ENCODE measurements around the gene IFIT1.
"Not testable (repeated sequence)": the region's sequence is repeated elsewhere in the genome, so short reads cannot be mapped to it uniquely, and the experiment has no call there.

Gene IFIT1

GRCh38 chr10:89367529-89367928, 24.9 kb upstream of the IFIT1 start:
- DNase-seq = no peak

DNA sequence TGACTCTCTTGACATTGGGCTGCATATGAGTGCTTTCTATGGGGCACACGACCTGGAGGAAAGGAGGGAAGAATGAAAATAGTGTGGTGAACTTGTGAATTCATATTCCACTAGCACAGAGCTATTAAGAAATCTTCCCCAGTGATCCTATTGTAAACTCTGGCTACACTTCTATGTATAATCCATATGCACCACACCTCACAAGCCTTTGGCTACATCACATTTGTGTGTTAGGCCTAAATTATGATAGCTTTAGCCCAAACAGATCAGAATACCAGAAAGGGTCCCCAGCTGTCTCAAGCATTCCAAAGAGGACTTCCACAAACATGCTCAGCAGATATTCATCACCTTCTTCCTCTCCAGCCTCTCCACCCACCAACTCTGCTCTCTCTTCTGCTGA, 24.3 kb upstream of the IFIT1 start:
- no peak for DNase-seq

DNA sequence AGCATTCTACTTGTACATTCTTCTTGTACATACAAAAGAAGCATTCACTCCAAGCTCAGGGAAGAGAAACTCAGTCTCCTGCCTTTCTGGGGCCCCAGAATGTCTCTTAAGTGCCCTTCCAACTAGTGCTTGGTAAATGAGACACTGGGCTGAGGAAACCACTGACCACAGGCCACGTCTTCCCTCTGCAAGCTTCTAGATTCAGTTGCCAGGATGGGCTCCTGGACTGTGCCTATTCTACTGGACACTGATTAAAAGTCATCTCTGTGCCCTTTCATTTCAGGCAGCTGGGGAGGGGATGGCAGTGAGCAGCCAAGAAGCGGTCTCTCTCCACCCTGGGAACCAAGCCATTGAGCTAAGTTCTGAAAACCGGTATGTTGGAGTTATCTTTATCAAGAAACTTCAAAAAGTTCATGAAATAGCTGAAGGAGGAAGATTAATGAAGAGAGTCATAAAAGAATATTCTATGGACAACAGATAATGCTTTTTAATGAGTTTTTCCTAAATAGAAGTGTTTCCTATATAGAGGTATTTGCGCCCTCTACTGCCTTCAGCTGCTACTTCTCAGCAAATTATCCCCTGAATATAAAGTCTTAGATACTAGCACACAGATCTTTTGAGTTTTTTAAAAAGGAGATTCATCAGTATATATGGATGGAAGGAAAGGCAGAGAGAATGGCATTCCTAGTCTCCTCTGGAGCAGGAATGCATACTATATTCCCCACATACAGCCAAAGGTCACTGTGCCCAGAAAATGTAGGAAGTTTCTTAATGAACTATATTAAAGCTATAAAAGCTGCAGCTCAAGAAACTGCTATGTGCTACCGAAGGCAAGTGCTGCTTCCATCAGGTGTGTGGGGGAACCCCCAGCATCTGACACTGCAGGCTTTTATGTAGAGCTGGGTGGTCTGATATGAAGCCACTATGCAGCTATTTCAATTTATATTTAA, 23.0 kb upstream of the IFIT1 start:
- no peak for DNase-seq

DNA sequence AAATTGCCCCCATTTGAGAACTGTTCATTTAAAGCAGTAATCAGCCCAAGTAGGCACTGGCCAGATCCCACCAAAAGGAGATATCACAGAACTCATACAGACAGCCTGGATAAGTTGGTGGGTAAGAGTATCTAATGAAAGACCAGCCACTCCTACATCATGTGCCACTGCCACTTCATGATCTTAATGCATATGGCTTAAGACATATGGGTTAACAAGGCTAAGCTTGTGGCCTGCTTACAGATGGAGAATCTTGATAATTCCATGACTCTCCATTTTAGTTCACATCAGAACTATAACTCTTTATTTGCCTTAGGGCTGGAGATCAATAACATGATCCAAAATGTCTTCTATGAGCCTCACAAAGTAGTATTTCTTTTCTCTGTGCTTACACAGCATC, 21.3 kb upstream of the IFIT1 start:
- DNase-seq = no peak

- DNase-seq = no peak
Measured at GRCh38 chr10:89371987-89372386, 20.4 kb upstream of the IFIT1 start.

DNA sequence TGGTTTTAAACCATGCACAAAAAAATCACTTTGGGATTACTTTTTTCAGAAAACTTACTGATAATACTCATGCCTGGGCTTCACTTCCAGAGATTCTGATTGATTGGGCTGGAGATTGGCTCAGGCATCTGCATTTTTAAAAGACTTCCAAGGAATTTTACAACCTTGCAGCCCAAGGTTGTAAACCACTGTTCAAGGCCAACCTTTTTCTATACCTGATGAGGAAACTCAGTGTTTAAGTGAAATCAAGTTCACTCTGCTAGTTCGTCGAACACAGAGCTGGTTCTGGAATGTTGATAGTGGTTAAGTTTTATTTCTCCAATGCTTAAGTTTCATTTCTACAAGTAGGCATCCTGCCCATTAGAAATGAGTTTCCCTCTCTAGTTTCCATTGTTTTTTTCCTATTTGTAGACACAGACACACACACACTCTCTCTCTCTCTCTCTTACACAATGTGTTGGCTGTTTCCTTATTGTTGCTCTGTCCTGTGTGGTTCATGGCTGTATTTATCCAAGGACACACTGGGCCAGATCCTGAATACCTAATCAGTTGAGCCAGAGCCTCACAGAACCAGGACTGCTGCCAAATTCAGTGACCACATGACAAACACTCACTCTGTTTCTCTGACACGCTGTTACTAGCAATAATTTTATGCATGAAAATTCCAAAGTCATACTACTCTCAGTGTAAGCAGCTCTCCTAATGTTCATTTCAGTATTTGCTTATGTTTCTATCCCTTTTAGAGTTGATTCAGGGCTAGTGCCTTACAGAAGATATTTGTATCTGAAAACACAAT, 18.3 kb upstream of the IFIT1 start:
- no peak for DNase-seq

DNA sequence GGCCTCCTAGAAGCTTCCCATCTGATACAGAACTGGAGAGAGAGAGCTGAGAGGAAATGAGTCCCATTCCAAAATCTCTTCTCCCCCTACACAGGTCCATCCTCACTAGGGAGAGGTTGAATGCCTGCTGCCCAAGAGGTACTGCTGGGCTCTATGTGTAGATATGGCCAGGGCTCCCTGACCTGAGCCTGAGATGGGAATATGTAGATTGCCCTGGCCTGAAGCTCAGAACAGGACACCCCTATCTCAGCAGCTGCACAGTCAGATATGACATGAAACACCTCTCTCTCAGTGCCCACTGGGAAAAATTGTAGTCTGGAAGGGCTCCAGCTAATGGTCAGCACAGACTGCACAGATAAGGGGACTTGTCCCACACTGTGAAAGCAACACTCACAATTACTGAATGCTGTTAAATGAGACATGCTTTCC, 17.7 kb upstream of the IFIT1 start:
- no peak for DNase-seq

DNA sequence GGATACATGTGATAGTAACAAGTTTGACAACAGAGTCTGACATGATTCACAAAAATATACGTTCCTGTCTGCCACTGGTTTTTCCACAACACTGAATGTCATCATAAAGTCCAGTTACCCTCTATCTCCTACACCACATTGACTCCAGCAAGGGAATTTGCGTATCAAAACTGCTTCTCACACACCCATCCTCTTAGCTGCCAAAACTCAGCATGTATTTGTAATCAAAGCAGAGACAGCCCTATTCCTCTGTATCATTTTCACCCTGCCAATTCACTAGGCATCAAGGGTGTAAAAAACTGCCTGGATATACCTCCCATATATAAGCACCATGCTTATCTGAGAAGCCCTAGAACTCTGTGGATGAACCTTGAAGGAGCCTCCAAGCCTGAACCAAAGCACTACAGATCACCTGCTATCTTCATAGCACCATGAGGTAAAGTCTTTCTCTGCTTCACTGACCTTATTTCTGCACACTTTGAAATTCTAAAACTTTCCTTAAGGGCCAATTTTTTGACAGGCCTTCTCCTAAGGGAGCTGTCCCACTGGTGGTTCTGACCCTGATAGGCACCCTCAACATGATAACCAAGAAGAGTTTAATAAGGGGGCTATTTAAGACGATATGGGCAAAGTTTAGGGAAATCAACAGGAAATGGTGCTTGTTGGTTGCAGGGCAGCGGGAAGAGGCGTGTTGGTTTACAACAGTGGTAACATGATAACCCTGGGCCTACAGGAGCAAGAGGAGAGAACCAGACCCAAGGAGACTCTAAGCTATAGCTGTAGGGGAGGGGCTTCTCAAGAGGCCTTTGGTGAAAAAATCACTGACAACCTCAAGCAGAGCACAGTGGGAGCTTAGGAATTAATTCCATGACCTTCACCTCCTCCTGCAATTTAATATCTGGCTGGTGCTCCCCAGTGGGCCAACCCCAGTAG, 14.5 kb upstream of the IFIT1 start, which contains the start of gene IFIT1B:
IFIT1B (plus strand) TSS at position 352 of the 933 bp plus-strand sequence; CDS start at position 432, 80 bp downstream.
- no peak for DNase-seq

GRCh38 chr10:89379103-89379502, 13.3 kb upstream of the IFIT1 start:
- DNase-seq = no peak

- DNase-seq = no peak
Measured at GRCh38 chr10:89382757-89383156, 9.7 kb upstream of the IFIT1 start.

DNA sequence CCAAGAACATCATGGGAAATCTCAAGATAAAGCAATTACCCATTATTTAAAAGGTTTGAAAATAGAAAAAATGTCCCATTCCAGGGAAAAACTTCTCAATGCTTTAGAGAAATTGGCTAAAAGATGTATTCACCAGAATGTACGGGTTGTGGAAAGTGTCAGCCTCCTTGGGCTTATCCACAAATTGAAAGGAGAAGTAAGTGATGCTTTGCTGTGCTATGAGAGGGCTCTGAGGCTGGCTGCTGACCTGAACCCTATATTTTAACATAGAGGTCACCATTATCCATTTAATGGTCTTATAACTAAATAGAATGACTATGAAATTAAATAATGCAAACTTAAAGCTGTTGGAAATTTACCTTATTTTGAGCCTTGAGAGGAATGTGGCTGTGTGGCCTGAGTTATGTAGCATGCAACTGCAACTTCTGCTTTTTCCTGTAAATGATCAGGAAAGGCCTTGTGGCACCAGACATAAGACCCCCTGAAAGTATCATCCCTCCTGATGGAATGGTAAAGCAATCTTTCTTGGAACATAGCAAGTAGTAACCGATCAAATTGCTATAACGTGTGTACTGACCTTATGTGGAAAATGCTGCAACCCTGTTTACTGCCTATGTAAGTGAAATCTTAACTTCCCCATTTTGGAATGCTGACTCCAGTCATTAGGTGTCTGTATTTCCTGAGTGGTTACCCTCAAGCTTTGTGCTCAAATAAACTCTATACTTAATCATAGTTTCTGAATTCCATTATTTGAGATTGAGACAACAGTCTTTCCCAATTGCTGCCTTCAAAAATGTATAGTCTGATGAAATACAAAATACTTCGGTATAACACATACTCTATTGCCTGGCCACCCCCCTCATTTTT, 7.7 kb upstream of the IFIT1 start:
- DNase-seq = no peak

GRCh38 chr10:89388806-89389205, 3.6 kb upstream of the IFIT1 start:
- DNase-seq = no peak

DNA sequence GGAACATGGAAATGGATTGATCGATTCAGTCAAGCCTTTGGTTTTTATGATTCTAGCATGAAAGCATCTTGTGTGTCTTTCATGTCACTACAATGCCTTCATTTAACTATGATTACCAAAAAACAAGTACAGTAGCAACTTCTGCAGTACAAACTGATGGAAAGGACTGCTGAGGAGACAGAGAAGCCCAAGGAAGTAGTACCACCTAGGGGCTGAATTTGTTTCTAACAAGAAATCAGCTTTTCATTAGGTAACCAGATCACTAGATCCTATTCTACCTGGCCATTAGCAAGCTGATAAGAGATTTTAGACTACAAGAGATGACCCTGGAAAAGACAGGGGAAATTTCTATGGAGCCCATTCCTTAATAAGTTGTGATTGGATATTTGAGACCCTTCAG, 3.2 kb upstream of the IFIT1 start:
- DNase-seq = no peak

DNA sequence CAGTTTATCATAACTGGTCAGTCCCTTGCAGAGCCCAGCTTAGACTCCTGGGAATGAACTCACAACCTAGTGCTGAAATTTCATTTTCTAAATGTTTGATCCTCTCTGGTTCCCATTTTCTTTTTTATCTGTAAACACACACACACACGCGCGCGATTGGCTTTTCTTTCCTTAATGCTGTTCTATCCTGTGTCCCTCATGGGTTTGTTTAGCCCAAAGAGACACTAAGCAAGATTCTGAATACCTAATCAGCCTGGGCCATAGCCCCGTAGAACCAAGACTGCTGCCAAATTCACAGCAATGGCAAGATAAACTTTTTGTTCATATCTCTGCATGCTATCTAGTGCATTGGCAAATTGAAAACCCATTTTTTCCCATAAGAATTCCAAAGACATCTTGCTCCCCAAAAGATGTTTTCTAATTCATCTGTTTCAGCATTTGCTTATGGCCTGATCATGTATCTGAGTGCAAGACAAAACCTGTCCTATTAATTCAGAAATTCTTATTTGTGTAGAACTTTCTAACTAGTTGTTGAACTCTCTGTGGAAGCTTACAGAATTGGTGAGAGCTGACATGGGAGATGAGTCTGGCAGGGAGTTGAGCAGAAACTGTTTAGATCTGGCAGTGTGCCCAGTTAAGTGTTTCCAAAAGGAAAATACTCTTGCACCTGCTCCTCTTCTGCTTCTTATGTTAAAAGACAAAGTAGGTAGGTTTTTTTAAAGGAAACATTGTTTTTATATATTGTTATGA, 1.8 kb upstream of the IFIT1 start:
- no peak for DNase-seq

- not testable (repeated sequence) for DNase-seq
Measured at GRCh38 chr10:89391226-89391576, 1.2 kb upstream of the IFIT1 start.

GRCh38 chr10:89392974-89393373, 551 bp downstream of the IFIT1 start:
- DNase-seq = no peak

- DNase-seq = no peak
Measured at GRCh38 chr10:89393898-89394297, 1.5 kb downstream of the IFIT1 start.

DNA sequence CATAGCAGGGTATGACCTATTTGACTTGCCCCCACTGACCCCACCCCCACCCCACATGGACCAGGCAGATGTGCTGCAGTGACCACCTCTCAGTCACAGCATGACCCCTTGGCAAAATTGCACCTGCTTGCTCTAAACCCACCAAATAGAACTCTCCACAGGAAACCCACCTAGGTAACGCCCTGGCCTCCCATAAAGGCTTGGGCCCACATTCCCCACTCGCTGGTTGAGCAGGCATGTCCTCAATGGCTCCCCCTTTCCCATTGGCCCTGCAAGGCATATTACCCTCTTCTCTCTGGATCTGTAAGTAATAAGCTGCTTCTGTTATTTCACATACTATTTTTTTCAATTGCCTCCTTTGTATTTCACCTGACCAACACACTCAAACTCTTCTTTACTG, 2.7 kb downstream of the IFIT1 start:
- no peak for DNase-seq

DNA sequence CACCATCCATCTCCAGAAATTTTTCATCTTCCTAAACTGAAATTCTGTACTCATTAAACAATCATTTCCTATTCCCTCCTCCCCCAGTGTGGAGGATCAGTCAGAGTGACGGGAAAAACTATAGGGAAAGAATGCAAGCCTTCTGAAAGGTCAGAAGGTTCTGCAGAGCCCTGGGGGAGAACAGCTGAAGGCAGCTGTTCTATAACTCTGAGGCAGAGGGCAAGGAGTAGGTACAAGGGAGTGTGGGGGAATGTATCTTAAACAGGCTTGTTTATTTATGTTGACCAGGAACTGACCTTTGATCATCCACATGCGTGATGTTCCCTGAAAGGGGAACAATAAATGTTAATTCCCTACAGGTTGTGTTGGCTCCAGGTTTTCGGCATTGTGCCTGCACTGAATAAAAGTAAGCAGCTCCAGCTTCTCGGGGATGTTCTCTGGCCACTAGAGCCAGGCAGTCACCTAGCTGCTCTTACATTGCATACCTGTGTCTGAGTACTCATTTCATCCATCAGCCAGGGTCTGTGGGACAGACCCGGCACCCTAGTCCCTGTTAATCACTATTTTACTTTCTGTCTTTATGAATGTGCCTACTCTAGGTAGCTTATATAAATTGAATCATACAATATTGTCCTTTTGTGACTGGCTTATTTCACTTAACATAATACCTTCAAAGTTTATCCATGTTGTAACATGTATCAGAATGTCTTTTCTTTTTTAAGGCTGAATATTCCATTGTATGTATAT, 5.8 kb downstream of the IFIT1 start:
- DNase-seq = no peak

- no peak for DNase-seq
Measured at GRCh38 chr10:89399956-89400355, 7.5 kb downstream of the IFIT1 start.

Data from NCI-H2171 (cell line).